ENCODE results near the gene ANGPTL4.
"Not testable (repeated sequence)": the region's sequence is repeated elsewhere in the genome, so short reads cannot be mapped to it uniquely, and the experiment has no call there.

Gene ANGPTL4

GRCh38 chr19:8336660-8337059 is 27.3 kb upstream of the ANGPTL4 start:
- no peak for DNase-seq
- Histone ChIP-seq H3K4me3 (ENCODE audit: low read depth, low read length) (no peak overlapping the region), H3K36me3 (no peaks in the 10 kb centered on the region), H3K27me3 (ENCODE audit: insufficient read depth, low read depth, severe bottlenecking) (peaks cover 24% of the 10 kb centered on the region), H3K27ac (no peak overlapping the region), H3K9me3 (ENCODE audit: severe bottlenecking) (no peaks in the 10 kb centered on the region)
- TF ChIP-seq CTCF (IDR thresholded peaks at IDR 0.05; ENCODE audit: low read depth, low read length): no peak

GRCh38 chr19:8337728-8338127 is 26.2 kb upstream of the ANGPTL4 start:
- H3K36me3 ChIP-seq: no peaks in the 10 kb centered on the region
- H3K4me3 ChIP-seq (ENCODE audit: low read depth, low read length): no peak overlapping the region
- no peak for DNase-seq
- no peak overlapping the region for H3K27ac ChIP-seq
- H3K27me3 ChIP-seq (ENCODE audit: insufficient read depth, low read depth, severe bottlenecking): peaks cover 22% of the 10 kb centered on the region
- H3K9me3 ChIP-seq (ENCODE audit: severe bottlenecking): no peaks in the 10 kb centered on the region
- no peak for TF ChIP-seq CTCF (IDR thresholded peaks at IDR 0.05; ENCODE audit: low read depth, low read length)

GRCh38 chr19:8338835-8339234 is 25.1 kb upstream of the ANGPTL4 start:
- Histone ChIP-seq H3K4me3 (ENCODE audit: low read depth, low read length) (no peak overlapping the region), H3K27me3 (ENCODE audit: insufficient read depth, low read depth, severe bottlenecking) (peaks cover 13% of the 10 kb centered on the region), H3K36me3 (no peaks in the 10 kb centered on the region), H3K9me3 (ENCODE audit: severe bottlenecking) (no peaks in the 10 kb centered on the region), H3K27ac (no peak overlapping the region)
- TF ChIP-seq CTCF (IDR thresholded peaks at IDR 0.05; ENCODE audit: low read depth, low read length): no peak
- no peak for DNase-seq

- DNase-seq: no peak
- Histone ChIP-seq H3K4me3 (ENCODE audit: low read depth, low read length) (no peak overlapping the region), H3K27me3 (ENCODE audit: insufficient read depth, low read depth, severe bottlenecking) (peaks cover 4% of the 10 kb centered on the region), H3K9me3 (ENCODE audit: severe bottlenecking) (no peaks in the 10 kb centered on the region), H3K27ac (no peak overlapping the region), H3K36me3 (no peaks in the 10 kb centered on the region)
- TF ChIP-seq CTCF (IDR thresholded peaks at IDR 0.05; ENCODE audit: low read depth, low read length): no peak
These were observed 23.4 kb upstream of the ANGPTL4 start for GRCh38 chr19:8340341-8341096.

- DNase-seq; H3K36me3 ChIP-seq; H3K9me3 ChIP-seq (ENCODE audit: severe bottlenecking); H3K27me3 ChIP-seq (ENCODE audit: insufficient read depth, low read depth, severe bottlenecking); H3K27ac ChIP-seq; H3K4me3 ChIP-seq (ENCODE audit: low read depth, low read length): not testable (repeated sequence)
These were observed 22.5 kb upstream of the ANGPTL4 start for GRCh38 chr19:8341504-8341903.

GRCh38 chr19:8342316-8342683 is 21.7 kb upstream of the ANGPTL4 start:
- no peak overlapping the region for H3K27ac ChIP-seq
- peaks cover 4% of the 10 kb centered on the region for H3K27me3 ChIP-seq (ENCODE audit: insufficient read depth, low read depth, severe bottlenecking)
- H3K9me3 ChIP-seq (ENCODE audit: severe bottlenecking): no peaks in the 10 kb centered on the region
- H3K4me3 ChIP-seq (ENCODE audit: low read depth, low read length): no peak overlapping the region
- no peak for DNase-seq
- TF ChIP-seq CTCF (IDR thresholded peaks at IDR 0.05; ENCODE audit: low read depth, low read length): no peak
- H3K36me3 ChIP-seq: no peaks in the 10 kb centered on the region
